ENCODE data around the gene AREG.

Gene AREG

GRCh38 chr4:74455361-74456055 is 10.6 kb downstream of the AREG start:
- H3K4me3 ChIP-seq (ENCODE audit: low read length) = no peak overlapping the region
- no peak for DNase-seq (ENCODE audit: low read depth, low spot score)

- no peak overlapping the region for H3K4me3 ChIP-seq (ENCODE audit: low read length)
- no peak for DNase-seq (ENCODE audit: low read depth, low spot score)
These were observed 11.3 kb downstream of the AREG start for GRCh38 chr4:74456056-74456744.

- no peak for DNase-seq (ENCODE audit: low read depth, low spot score)
- no peak overlapping the region for H3K4me3 ChIP-seq (ENCODE audit: low read length)
These were observed 12.0 kb downstream of the AREG start for GRCh38 chr4:74456849-74457395.

GRCh38 chr4:74460833-74461232 is 15.9 kb downstream of the AREG start:
- H3K4me3 ChIP-seq (ENCODE audit: low read length) = no peak overlapping the region

GRCh38 chr4:74463123-74463522 is 18.2 kb downstream of the AREG start:
- H3K4me3 ChIP-seq (ENCODE audit: low read length) = no peak overlapping the region
- no peak for DNase-seq (ENCODE audit: low read depth, low spot score)

More at GRCh38 chr4:74460833-74461232, 15.9 kb downstream of the AREG start:
- DNase-seq (ENCODE audit: low read depth, low spot score) = no peak

GRCh38 chr4:74464291-74464690 is 19.4 kb downstream of the AREG start:
- DNase-seq (ENCODE audit: low read depth, low spot score) = no peak
- H3K4me3 ChIP-seq (ENCODE audit: low read length) = no peak overlapping the region

- DNase-seq (ENCODE audit: low read depth, low spot score) = no peak
These were observed 21.3 kb downstream of the AREG start for GRCh38 chr4:74466242-74466641.

GRCh38 chr4:74471264-74471663 is 26.3 kb downstream of the AREG start:
- H3K4me3 ChIP-seq (ENCODE audit: low read length) = no peak overlapping the region
- no peak for DNase-seq (ENCODE audit: low read depth, low spot score)

More at GRCh38 chr4:74466242-74466641, 21.3 kb downstream of the AREG start:
- no peak overlapping the region for H3K4me3 ChIP-seq (ENCODE audit: low read length)

GRCh38 chr4:74473155-74473811 is 28.3 kb downstream of the AREG start:
- DNase-seq (ENCODE audit: low read depth, low spot score) = no peak
- H3K4me3 ChIP-seq (ENCODE audit: low read length) = no peak overlapping the region

- DNase-seq (ENCODE audit: low read depth, low spot score) = no peak
- H3K4me3 ChIP-seq (ENCODE audit: low read length) = no peak overlapping the region
These were observed 29.6 kb downstream of the AREG start for GRCh38 chr4:74474345-74475090.

- no peak for DNase-seq (ENCODE audit: low read depth, low spot score)
- H3K4me3 ChIP-seq (ENCODE audit: low read length) = no peak overlapping the region
These were observed 30.3 kb downstream of the AREG start for GRCh38 chr4:74475091-74475800.

GRCh38 chr4:74475946-74476345 is 31.0 kb downstream of the AREG start:
- DNase-seq (ENCODE audit: low read depth, low spot score) = no peak
- H3K4me3 ChIP-seq (ENCODE audit: low read length) = no peak overlapping the region

GRCh38 chr4:74479009-74479408 is 34.1 kb downstream of the AREG start:
- H3K4me3 ChIP-seq (ENCODE audit: low read length) = no peak overlapping the region

GRCh38 chr4:74480267-74480666 is 35.3 kb downstream of the AREG start:
- H3K4me3 ChIP-seq (ENCODE audit: low read length) = no peak overlapping the region
- no peak for DNase-seq (ENCODE audit: low read depth, low spot score)

More at GRCh38 chr4:74479009-74479408, 34.1 kb downstream of the AREG start:
- no peak for DNase-seq (ENCODE audit: low read depth, low spot score)

GRCh38 chr4:74481891-74482609 is 37.1 kb downstream of the AREG start:
- no peak overlapping the region for H3K4me3 ChIP-seq (ENCODE audit: low read length)
- no peak for DNase-seq (ENCODE audit: low read depth, low spot score)

- DNase-seq (ENCODE audit: low read depth, low spot score) = no peak
- no peak overlapping the region for H3K4me3 ChIP-seq (ENCODE audit: low read length)
These were observed 38.4 kb downstream of the AREG start for GRCh38 chr4:74483226-74483911.

GRCh38 chr4:74486905-74487304 is 42.0 kb downstream of the AREG start:
- DNase-seq (ENCODE audit: low read depth, low spot score) = no peak
- no peak overlapping the region for H3K4me3 ChIP-seq (ENCODE audit: low read length)

- no peak overlapping the region for H3K4me3 ChIP-seq (ENCODE audit: low read length)
- DNase-seq (ENCODE audit: low read depth, low spot score) = no peak
These were observed 42.8 kb downstream of the AREG start for GRCh38 chr4:74487771-74488170.
